Endothelial cell of umbilical vein (primary cell): ENCODE results near the gene RRP1. TPM values are rescaled to one million over a fixed set of nuclear protein-coding genes. Genes with fewer than 3 reads are reported as not detected.
"Not testable (repeated sequence)": the region's sequence is repeated elsewhere in the genome, so short reads cannot be mapped to it uniquely, and the experiment has no call there.

Experiments used
- BruUV-seq: library from RNA; stranded (reverse); fragments of 400-500 nt; replicated peaks from 2 replicates; lab custom pipeline; 2021; lab: Mats Ljungman, UMichigan
- CTCF ChIA-PET: fragments of 300-600, 350-600 bp; sonication (Branson Sonifier 250); formaldehyde crosslinking; loops from one replicate; lab custom pipeline; 2021; ENCODE audit warnings: antibody characterized with exemption, inconsistent platforms; lab: Charles Lee
- POLR2A ChIA-PET: fragments of 300-600, 350-600 bp; sonication (Branson Sonifier 250); formaldehyde crosslinking; loops from one replicate; lab custom pipeline; 2021; ENCODE audit warnings: antibody characterized with exemption, inconsistent platforms; lab: Charles Lee
- DNase-seq: peaks from one replicate; pipeline ENCODE4 v3.0.0-alpha.2; 2011; ENCODE audit warnings: low read depth, low spot score
- FAIRE-seq: peaks from 2 replicates; lab custom pipeline; 2011; peaks lifted over from hg19 to GRCh38; lab: Jason Lieb, UNC
- H2AFZ ChIP-seq: 2 replicates; pipeline ENCODE4 v1.6.0; 2012; ENCODE audit warnings: low read depth, low read length, control low read depth, inconsistent platforms
- H3K27ac ChIP-seq: 2 replicates; pipeline ENCODE4 v1.5.1; 2011; ENCODE audit warnings: low read depth, mild to moderate bottlenecking, control low read depth, low read length, moderate library complexity; ENCODE audit not compliant: insufficient read depth
- H3K27me3 ChIP-seq, 2 experiments: 2 replicates each; pipeline versions ENCODE4 v1.6.0 to v1.6.1; 2011; ENCODE audit warnings: low read length in 2 of 2, mixed read lengths in 1 of 2; ENCODE audit not compliant: control insufficient read depth in 2 of 2, insufficient read depth in 2 of 2
- H3K36me3 ChIP-seq, 2 experiments: 2 replicates in 1 of 2; 3 replicates in 1 of 2; pipeline ENCODE4 v1.5.1; 2011; ENCODE audit warnings: low read length in 2 of 2, mild to moderate bottlenecking in 1 of 2, moderate library complexity in 1 of 2; ENCODE audit not compliant: control insufficient read depth in 2 of 2, insufficient read depth in 2 of 2; ENCODE audit errors: extremely low read depth in 1 of 2
- H3K4me1 ChIP-seq: 3 replicates; pipeline ENCODE4 v1.5.1; 2011; ENCODE audit warnings: mild to moderate bottlenecking, low read length; ENCODE audit not compliant: control insufficient read depth, insufficient read depth; ENCODE audit errors: extremely low read depth
- H3K4me2 ChIP-seq: 2 replicates; pipeline ENCODE4 v1.6.1; 2011; ENCODE audit warnings: low read length, control low read depth, mixed read lengths; ENCODE audit not compliant: insufficient read depth
- H3K4me3 ChIP-seq, 3 experiments: fragments of 200-600 bp in 1 of 3; sonication (generic), shearing (Covaris generic) in 1 of 3; replicated peaks in 1 of 3; 2 replicates each; pipeline ENCODE4 v1.5.1; 2011 to 2016; ENCODE audit warnings: control low read depth in 3 of 3, low read length in 3 of 3, mild to moderate bottlenecking in 2 of 3, inconsistent platforms in 1 of 3, low read depth in 1 of 3, moderate library complexity in 1 of 3; ENCODE audit not compliant: insufficient read depth in 1 of 3
- H3K79me2 ChIP-seq: 2 replicates; pipeline ENCODE4 v1.6.0; 2012; ENCODE audit warnings: low read length, inconsistent platforms; ENCODE audit not compliant: control insufficient read depth, insufficient read depth
- H3K9ac ChIP-seq: replicated peaks from 2 replicates; pipeline ENCODE3; 2011; ENCODE audit warnings: low read length, control low read depth; ENCODE audit not compliant: insufficient read depth; ENCODE audit errors: extremely low read depth
- H3K9me1 ChIP-seq: replicated peaks from 3 replicates; pipeline ENCODE4 v1.6.0; 2011; ENCODE audit warnings: mild to moderate bottlenecking, low read length; ENCODE audit not compliant: control insufficient read depth, insufficient read depth; ENCODE audit errors: extremely low read depth
- H3K9me3 ChIP-seq: replicated peaks from 2 replicates; pipeline ENCODE4 v1.5.1; 2012; ENCODE audit warnings: low read length, inconsistent platforms; ENCODE audit not compliant: control insufficient read depth, insufficient read depth
- H4K20me1 ChIP-seq: replicated peaks from 2 replicates; pipeline ENCODE3; 2011; ENCODE audit warnings: mild to moderate bottlenecking, low read length; ENCODE audit not compliant: control insufficient read depth, insufficient read depth; ENCODE audit errors: extremely low read depth
- EZH2 ChIP-seq: IDR thresholded peaks from 2 replicates; pipeline ENCODE4 v1.6.1; 2012; ENCODE audit warnings: borderline replicate concordance, low read depth, mild to moderate bottlenecking, moderate library complexity, low read length, inconsistent platforms; ENCODE audit not compliant: severe bottlenecking
- FOS ChIP-seq: IDR thresholded peaks from 2 replicates; pipeline ENCODE4 v1.6.1; 2011; ENCODE audit warnings: mild to moderate bottlenecking, low read length, moderate library complexity, borderline replicate concordance; ENCODE audit not compliant: insufficient read depth
- GATA2 ChIP-seq: IDR thresholded peaks from 2 replicates; pipeline ENCODE4 v1.7.0; 2011; ENCODE audit warnings: low read depth, mild to moderate bottlenecking, moderate library complexity, mixed read lengths, low read length; ENCODE audit not compliant: insufficient read length, insufficient read depth
- JUN ChIP-seq: IDR thresholded peaks from 2 replicates; pipeline ENCODE4 v1.6.1; 2011; ENCODE audit warnings: borderline replicate concordance, low read depth; ENCODE audit not compliant: insufficient read length, insufficient read depth
- MYC ChIP-seq: IDR thresholded peaks from one replicate; pipeline ENCODE4 v1.6.1; 2011; ENCODE audit warnings: mild to moderate bottlenecking, low read depth, low read length
- POLR2A ChIP-seq: IDR thresholded peaks from 2 replicates; pipeline ENCODE4 v1.6.1; 2012; ENCODE audit warnings: low read depth, mild to moderate bottlenecking, control low read depth, low read length
- POLR2AphosphoS5 ChIP-seq: IDR thresholded peaks from 2 replicates; pipeline ENCODE4 v1.6.1; 2012; ENCODE audit warnings: low read depth, mild to moderate bottlenecking, control low read depth, low read length, moderate library complexity; ENCODE audit not compliant: insufficient read depth
- dilution Hi-C: fragments of 300-500 bp; cut with MboI; formaldehyde crosslinking; loops from one replicate; pipeline ENCODE4 v1.15.0; 2019; ENCODE audit warnings: low sequenced_read_pairs; ENCODE audit not compliant: extremely low pct_ligation_motif_present
- intact Hi-C: fragments of 100-400 bp; cut with micrococcal nuclease; formaldehyde crosslinking; loops from one replicate; pipeline ENCODE4 v1.10.0; 2022
- polyA plus RNA-seq, 4 experiments: library from polyadenylated mRNA; depleted of rRNA in 3 of 4; stranded (reverse) in 3 of 4; unstranded in 1 of 4; fragments of >200 nt; gene quantifications; 2 replicates each; pipeline versions ENCODE4 v1.2.1 to v1.2.3, GENCODE V29; 2011 to 2012; ENCODE audit warnings: missing spikeins in 1 of 4
- total RNA-seq: library from RNA; stranded (reverse); gene quantifications from 2 replicates; pipeline ENCODE4 v1.2.3, GENCODE V29; 2021
- TF ChIP-seq, protein P1 (sequence below), 2 donors: IDR thresholded peaks; 1 replicate in 1 of 2; 2 replicates in 1 of 2; pipeline ENCODE4 v1.5.1; 2011; ENCODE audit warnings: low read length in 2 of 2, mild to moderate bottlenecking in 2 of 2, moderate library complexity in 2 of 2, control low read depth in 1 of 2, inconsistent platforms in 1 of 2, low read depth in 1 of 2; ENCODE audit not compliant: insufficient read depth in 1 of 2; ENCODE audit errors: extremely low read depth in 1 of 2
- TF ChIP-seq, protein P2 (sequence below): IDR thresholded peaks from 2 replicates; pipeline ENCODE4 v1.6.1; 2011; ENCODE audit not compliant: insufficient read depth, insufficient read length

Gene RRP1
- total and polyA plus RNA-seq, 2 donors (not counting 3 experiments of a cell fraction or from before 2014, with no cell fraction given), result 15.2 to 36.3 TPM

DNA sequence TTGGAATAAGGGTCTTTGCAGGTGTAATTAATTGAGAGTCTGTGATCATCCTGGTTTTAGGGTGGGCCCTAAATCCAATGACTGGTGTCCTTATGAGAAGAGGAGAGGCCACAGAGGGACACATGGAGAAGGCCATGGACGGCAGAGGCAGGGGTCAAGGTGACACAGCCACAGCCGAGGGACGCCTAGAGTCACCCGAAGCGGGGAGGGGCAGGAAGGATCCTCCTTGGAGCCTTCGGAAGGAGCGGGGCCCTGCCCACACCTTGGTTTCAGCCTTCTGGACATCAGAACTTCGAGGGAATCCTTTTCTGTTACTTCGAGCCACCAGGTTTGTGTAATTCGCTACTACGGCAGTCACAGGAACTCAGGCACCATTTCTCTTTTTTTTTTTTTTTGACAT is 31.1 kb downstream of the RRP1 start:
- ChIA-PET POLR2A (no interaction called here), CTCF (no interaction called here)
- intact Hi-C loops (no loop called here), dilution Hi-C loops (no loop called here)
- Histone ChIP-seq H3K4me1 (no peaks in the 10 kb centered on the region), H3K9me1 (no peaks in the 10 kb centered on the region), H3K9me3 (no peaks in the 10 kb centered on the region), H3K27me3 (no peaks in the 10 kb centered on the region), H3K4me2 (no peak overlapping the region), H3K9ac (no peak overlapping the region), H3K27ac (no peak overlapping the region), H3K79me2 (no peaks in the 10 kb centered on the region), H3K4me3 (no peak overlapping the region), H3K36me3 (no peaks in the 10 kb centered on the region), H4K20me1 (no peaks in the 10 kb centered on the region), H2AFZ (no peak overlapping the region)
- DNase-seq (no peak), FAIRE-seq (no peak)
- BruUV-seq, result no TSS peak
- TF ChIP-seq POLR2AphosphoS5, result no peak
- TF ChIP-seq JUN, result no peak
- TF ChIP-seq POLR2A, result no peak
- TF ChIP-seq, protein P1, sequence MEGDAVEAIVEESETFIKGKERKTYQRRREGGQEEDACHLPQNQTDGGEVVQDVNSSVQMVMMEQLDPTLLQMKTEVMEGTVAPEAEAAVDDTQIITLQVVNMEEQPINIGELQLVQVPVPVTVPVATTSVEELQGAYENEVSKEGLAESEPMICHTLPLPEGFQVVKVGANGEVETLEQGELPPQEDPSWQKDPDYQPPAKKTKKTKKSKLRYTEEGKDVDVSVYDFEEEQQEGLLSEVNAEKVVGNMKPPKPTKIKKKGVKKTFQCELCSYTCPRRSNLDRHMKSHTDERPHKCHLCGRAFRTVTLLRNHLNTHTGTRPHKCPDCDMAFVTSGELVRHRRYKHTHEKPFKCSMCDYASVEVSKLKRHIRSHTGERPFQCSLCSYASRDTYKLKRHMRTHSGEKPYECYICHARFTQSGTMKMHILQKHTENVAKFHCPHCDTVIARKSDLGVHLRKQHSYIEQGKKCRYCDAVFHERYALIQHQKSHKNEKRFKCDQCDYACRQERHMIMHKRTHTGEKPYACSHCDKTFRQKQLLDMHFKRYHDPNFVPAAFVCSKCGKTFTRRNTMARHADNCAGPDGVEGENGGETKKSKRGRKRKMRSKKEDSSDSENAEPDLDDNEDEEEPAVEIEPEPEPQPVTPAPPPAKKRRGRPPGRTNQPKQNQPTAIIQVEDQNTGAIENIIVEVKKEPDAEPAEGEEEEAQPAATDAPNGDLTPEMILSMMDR (IDR thresholded peaks at IDR 0.05; ENCODE audit: extremely low read depth in 1 of 2, insufficient read depth in 1 of 2, low read depth in 1 of 2, low read length in 2 of 2), result no peak
- TF ChIP-seq GATA2, result no peak
- no peak for TF ChIP-seq MYC
- TF ChIP-seq FOS, result no peak
- TF ChIP-seq, protein P2, sequence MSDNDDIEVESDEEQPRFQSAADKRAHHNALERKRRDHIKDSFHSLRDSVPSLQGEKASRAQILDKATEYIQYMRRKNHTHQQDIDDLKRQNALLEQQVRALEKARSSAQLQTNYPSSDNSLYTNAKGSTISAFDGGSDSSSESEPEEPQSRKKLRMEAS, result no peak
- TF ChIP-seq EZH2, result no peak

DNA sequence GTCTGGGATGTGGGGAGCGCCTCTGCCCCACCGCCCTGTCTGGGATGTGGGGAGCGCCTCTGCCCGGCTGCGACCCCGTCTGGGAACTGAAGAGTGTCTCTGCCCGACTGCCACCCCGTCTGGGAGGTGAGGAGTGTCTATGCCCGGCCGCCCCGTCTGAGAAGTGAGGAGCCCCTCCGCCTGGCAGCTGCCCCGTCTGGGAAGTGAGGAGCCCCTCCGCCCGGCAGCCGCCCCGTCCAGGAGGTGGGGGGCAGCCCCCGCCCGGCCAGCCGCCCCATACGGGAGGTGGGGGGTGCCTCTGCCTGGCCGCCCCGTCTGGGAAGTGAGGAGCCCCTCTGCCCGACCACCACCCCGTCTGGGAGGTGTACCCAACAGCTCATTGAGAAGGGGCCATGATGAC is 32.8 kb downstream of the RRP1 start:
- H3K4me1 ChIP-seq, H3K27me3 ChIP-seq, H3K4me3 ChIP-seq, BruUV-seq, H3K9me1 ChIP-seq, FAIRE-seq, DNase-seq, H3K4me2 ChIP-seq, dilution Hi-C loops, CTCF ChIA-PET, H2AFZ ChIP-seq, POLR2A ChIA-PET, intact Hi-C loops, H3K36me3 ChIP-seq, H3K27ac ChIP-seq, H3K9ac ChIP-seq, H3K9me3 ChIP-seq, H3K79me2 ChIP-seq, H4K20me1 ChIP-seq: not testable (repeated sequence)

DNA sequence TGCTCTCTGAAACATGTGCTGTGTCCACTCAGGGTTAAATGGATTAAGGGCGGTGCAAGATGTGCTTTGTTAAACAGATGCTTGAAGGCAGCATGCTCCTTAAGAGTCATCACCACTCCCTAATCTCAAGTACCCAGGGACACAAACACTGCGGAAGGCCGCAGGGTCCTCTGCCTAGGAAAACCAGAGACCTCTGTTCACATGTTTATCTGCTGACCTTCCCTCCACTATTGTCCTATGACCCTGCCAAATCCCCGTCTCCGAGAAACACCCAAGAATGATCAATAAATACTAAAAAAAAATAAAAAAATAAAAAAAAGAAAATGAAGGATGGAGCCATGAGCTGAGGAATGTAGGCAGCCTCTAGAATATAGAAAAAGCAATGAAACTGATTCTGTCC is 33.4 kb downstream of the RRP1 start:
- CTCF ChIA-PET, result interaction anchor here (2.4 kb wide), 1 partner anchor 152 kb away, joined by 12 read pairs; no protein-coding TSS in a partner anchor
- POLR2A ChIA-PET, dilution Hi-C loops, H3K9me3 ChIP-seq, BruUV-seq, DNase-seq, FAIRE-seq, H3K4me1 ChIP-seq, H3K36me3 ChIP-seq, H3K27ac ChIP-seq, H3K27me3 ChIP-seq, H3K9ac ChIP-seq, H3K4me2 ChIP-seq, H3K79me2 ChIP-seq, H4K20me1 ChIP-seq, H3K4me3 ChIP-seq, H2AFZ ChIP-seq, H3K9me1 ChIP-seq, intact Hi-C loops: not testable (repeated sequence)
